ENCODE data around the gene CNTN4.

CNTN4 gene

DNA sequence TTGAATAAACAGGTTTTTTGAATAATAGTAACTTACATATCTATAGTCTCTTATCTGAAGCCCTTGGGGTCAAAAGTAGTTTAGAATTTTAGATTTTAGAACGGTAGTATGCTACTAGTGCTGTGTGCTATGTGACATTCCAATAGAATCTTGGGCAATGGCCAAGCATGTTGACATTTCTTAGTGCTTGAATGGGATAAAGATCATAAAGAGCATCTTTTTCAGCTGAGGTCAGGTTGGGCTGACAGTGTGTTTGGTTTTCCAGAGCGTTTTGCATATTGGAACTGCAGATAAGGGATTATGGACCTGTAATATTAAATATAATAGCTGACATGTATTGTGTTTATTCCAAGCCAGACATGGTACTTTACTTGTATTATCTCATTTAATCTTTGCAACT, 32.1 kb downstream of the CNTN4 start:
- ChIA-PET CTCF (no interaction called here), POLR2A (no interaction called here)
- no peak for DNase-seq (ENCODE audit: extremely low spot score)
- TF ChIP-seq FOXA1 (IDR thresholded peaks at IDR 0.05), result no peak
- no peak for TF ChIP-seq SP1 (IDR thresholded peaks at IDR 0.05)
- TF ChIP-seq HDGF (IDR thresholded peaks at IDR 0.05; ENCODE audit: borderline replicate concordance), result no peak
- no peak for TF ChIP-seq TARDBP (IDR thresholded peaks at IDR 0.05)

GRCh38 chr3:2133146-2133545, 34.5 kb downstream of the CNTN4 start:
- TF ChIP-seq NFRKB (IDR thresholded peaks at IDR 0.05), result no peak
- TF ChIP-seq SP1 (IDR thresholded peaks at IDR 0.05), result no peak
- no peak for TF ChIP-seq LEF1 (IDR thresholded peaks at IDR 0.05; ENCODE audit: borderline replicate concordance)
- TF ChIP-seq ARNT (IDR thresholded peaks at IDR 0.05), result no peak
- no peak for TF ChIP-seq SUZ12 (IDR thresholded peaks at IDR 0.05)
- TF ChIP-seq L3MBTL2 (conservative IDR thresholded peaks at IDR 0.05), result no peak
- no peak for TF ChIP-seq HDGF (IDR thresholded peaks at IDR 0.05; ENCODE audit: borderline replicate concordance)
- TF ChIP-seq TARDBP (IDR thresholded peaks at IDR 0.05), result no peak
- TF ChIP-seq BHLHE40 (IDR thresholded peaks at IDR 0.05; ENCODE audit: borderline replicate concordance), result no peak
- TF ChIP-seq ELF4 (IDR thresholded peaks at IDR 0.05), result no peak
- ChIA-PET POLR2A (no interaction called here), CTCF (no interaction called here)
- DNase-seq (ENCODE audit: extremely low spot score), result no peak

DNA sequence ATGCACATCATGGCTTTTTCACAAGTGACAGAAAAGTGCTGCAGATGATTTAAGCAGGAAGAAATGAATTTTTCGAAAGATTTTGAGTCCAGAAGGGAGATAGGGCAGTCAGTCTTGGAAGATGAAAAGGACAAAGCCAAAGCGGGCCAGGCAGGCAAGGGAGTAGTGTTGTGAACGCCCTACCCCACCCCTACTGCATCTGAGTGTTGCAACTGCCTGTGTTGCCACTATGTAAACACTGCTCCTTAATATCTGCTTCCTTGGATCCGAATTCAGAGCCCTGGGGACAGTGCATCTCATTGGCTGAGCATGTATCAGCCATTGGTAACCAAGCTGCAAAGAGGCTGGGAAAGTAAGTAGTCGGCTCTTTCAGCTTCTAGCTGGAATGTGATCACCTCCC, 39.0 kb downstream of the CNTN4 start:
- no peak for DNase-seq (ENCODE audit: extremely low spot score)
- POLR2A ChIA-PET, result no interaction called here
- CTCF ChIA-PET, result no interaction called here
- TF ChIP-seq SUZ12 (IDR thresholded peaks at IDR 0.05), result no peak
- TF ChIP-seq FOXM1 (IDR thresholded peaks at IDR 0.05; ENCODE audit: borderline replicate concordance), result no peak

GRCh38 chr3:2141482-2141881, 42.8 kb downstream of the CNTN4 start:
- ChIA-PET CTCF (no interaction called here), POLR2A (no interaction called here)
- DNase-seq (ENCODE audit: extremely low spot score), result no peak
- no peak for TF ChIP-seq HDGF (IDR thresholded peaks at IDR 0.05; ENCODE audit: borderline replicate concordance)
- no peak for TF ChIP-seq FOXK2 (IDR thresholded peaks at IDR 0.05)
- no peak for TF ChIP-seq CTBP1 (IDR thresholded peaks at IDR 0.05; ENCODE audit: borderline replicate concordance)
- TF ChIP-seq NFRKB (IDR thresholded peaks at IDR 0.05), result no peak
- TF ChIP-seq FOXM1 (IDR thresholded peaks at IDR 0.05; ENCODE audit: borderline replicate concordance), result no peak
- TF ChIP-seq FOXA1 (IDR thresholded peaks at IDR 0.05), result no peak
- TF ChIP-seq BHLHE40 (IDR thresholded peaks at IDR 0.05; ENCODE audit: borderline replicate concordance), result no peak
- TF ChIP-seq TARDBP (IDR thresholded peaks at IDR 0.05), result no peak
- TF ChIP-seq L3MBTL2 (conservative IDR thresholded peaks at IDR 0.05), result no peak
- TF ChIP-seq ARNT (IDR thresholded peaks at IDR 0.05), result no peak
- TF ChIP-seq, protein P1, sequence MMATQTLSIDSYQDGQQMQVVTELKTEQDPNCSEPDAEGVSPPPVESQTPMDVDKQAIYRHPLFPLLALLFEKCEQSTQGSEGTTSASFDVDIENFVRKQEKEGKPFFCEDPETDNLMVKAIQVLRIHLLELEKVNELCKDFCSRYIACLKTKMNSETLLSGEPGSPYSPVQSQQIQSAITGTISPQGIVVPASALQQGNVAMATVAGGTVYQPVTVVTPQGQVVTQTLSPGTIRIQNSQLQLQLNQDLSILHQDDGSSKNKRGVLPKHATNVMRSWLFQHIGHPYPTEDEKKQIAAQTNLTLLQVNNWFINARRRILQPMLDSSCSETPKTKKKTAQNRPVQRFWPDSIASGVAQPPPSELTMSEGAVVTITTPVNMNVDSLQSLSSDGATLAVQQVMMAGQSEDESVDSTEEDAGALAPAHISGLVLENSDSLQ (IDR thresholded peaks at IDR 0.05), result no peak
- no peak for TF ChIP-seq LEF1 (IDR thresholded peaks at IDR 0.05; ENCODE audit: borderline replicate concordance)

DNA sequence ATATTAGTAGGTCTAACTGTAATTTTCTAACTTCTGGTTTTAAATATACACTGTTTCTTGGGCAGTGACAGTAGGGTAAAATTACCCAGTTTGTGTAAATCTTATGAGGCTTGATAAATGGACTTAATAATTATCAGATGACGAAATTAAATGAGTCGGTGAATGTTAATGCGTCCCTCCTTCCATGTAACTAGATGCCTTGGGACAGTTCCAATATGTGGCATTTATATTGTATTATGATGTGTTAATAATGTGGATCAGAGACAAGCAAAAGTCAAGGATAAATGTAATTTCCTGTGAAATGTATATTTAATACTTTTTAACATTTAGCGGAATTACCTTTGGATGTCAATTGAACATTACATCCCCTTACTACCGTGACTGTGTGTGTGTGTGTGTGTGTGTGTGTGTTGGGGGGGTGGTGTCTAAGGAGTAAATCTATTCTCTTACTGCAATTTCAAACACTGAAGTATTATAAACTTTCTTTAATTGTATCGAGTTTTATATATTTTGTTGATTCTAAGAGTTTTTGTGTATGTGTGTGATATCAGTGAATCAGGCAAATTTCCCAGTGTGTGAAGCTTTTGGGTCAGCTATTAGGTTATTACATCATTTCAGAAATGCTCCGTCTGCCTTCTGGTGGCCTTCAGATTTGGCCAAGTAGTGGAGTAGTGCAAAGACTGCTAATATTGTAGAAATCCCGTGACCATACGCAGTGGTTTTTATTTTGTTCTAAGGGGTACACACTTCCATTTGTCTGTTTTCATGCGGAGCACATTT, 50.1 kb downstream of the CNTN4 start:
- ChIA-PET POLR2A (no interaction called here), CTCF (interaction anchor here (0.7 kb wide), 1 partner anchor 15 kb away, joined by 3 read pairs; no protein-coding TSS in a partner anchor)
- no peak for DNase-seq (ENCODE audit: extremely low spot score)
- no peak for TF ChIP-seq FOXA1 (IDR thresholded peaks at IDR 0.05)
- TF ChIP-seq ZNF384 (IDR thresholded peaks at IDR 0.05), result no peak
- no peak for TF ChIP-seq FOXM1 (IDR thresholded peaks at IDR 0.05; ENCODE audit: borderline replicate concordance)
- TF ChIP-seq CTBP1 (IDR thresholded peaks at IDR 0.05; ENCODE audit: borderline replicate concordance), result no peak
- no peak for TF ChIP-seq BHLHE40 (IDR thresholded peaks at IDR 0.05; ENCODE audit: borderline replicate concordance)
- TF ChIP-seq LEF1 (IDR thresholded peaks at IDR 0.05; ENCODE audit: borderline replicate concordance), result no peak
- no peak for TF ChIP-seq FOXK2 (IDR thresholded peaks at IDR 0.05)
- no peak for TF ChIP-seq SUZ12 (IDR thresholded peaks at IDR 0.05)
- no peak for TF ChIP-seq HDGF (IDR thresholded peaks at IDR 0.05; ENCODE audit: borderline replicate concordance)
- TF ChIP-seq NFRKB (IDR thresholded peaks at IDR 0.05), result no peak
- no peak for TF ChIP-seq ELF4 (IDR thresholded peaks at IDR 0.05)
- no peak for TF ChIP-seq SP1 (IDR thresholded peaks at IDR 0.05)
- no peak for TF ChIP-seq TARDBP (IDR thresholded peaks at IDR 0.05)
- no peak for TF ChIP-seq ARNT (IDR thresholded peaks at IDR 0.05)
- TF ChIP-seq L3MBTL2 (conservative IDR thresholded peaks at IDR 0.05), result no peak
- TF ChIP-seq, protein P1 (IDR thresholded peaks at IDR 0.05), result no peak

DNA sequence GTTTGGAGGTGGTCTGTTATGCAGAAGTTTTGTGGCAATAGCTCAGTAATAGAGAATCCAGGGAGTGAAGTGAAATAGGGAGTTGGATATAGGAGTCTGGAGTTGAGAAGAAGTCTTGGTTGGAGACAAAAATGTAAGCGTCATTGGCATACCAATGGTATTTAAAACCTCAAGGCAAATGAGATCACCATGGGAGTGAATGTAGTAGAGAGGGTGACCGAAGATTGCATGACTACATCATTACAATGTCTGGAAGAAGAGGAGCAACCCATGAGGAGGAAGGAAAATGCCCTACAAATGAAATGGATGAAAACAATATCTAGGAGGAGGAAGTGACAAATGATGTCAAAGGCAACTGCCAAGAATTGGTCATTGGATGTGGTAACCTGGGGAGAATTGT, 54.4 kb downstream of the CNTN4 start:
- POLR2A ChIA-PET, result no interaction called here
- TF ChIP-seq TARDBP (IDR thresholded peaks at IDR 0.05) (no peak), BHLHE40 (IDR thresholded peaks at IDR 0.05; ENCODE audit: borderline replicate concordance) (no peak), ZNF384 (IDR thresholded peaks at IDR 0.05) (no peak), NFRKB (IDR thresholded peaks at IDR 0.05) (no peak), ELF4 (IDR thresholded peaks at IDR 0.05) (no peak), SUZ12 (IDR thresholded peaks at IDR 0.05) (no peak), FOXA1 (IDR thresholded peaks at IDR 0.05) (no peak), SP1 (IDR thresholded peaks at IDR 0.05) (no peak), ARNT (IDR thresholded peaks at IDR 0.05) (no peak), FOXM1 (IDR thresholded peaks at IDR 0.05; ENCODE audit: borderline replicate concordance) (no peak), HDGF (IDR thresholded peaks at IDR 0.05; ENCODE audit: borderline replicate concordance) (no peak), FOXK2 (IDR thresholded peaks at IDR 0.05) (no peak), CTBP1 (IDR thresholded peaks at IDR 0.05; ENCODE audit: borderline replicate concordance) (no peak), LEF1 (IDR thresholded peaks at IDR 0.05; ENCODE audit: borderline replicate concordance) (no peak)
- TF ChIP-seq, protein P1 (IDR thresholded peaks at IDR 0.05), result no peak
- CTCF ChIA-PET, result no interaction called here
- DNase-seq (ENCODE audit: extremely low spot score), result no peak

Measured in HEK293T (cell line).